Liver (tissue), 10 donors: ENCODE data around the gene TOGARAM2. TPM values are rescaled to one million over a fixed set of nuclear protein-coding genes. Genes with fewer than 3 reads are reported as not detected.

ENCODE experiments used
- DNase-seq: peaks from one replicate; pipeline ENCODE4 v3.0.0-alpha.2; 2017; ENCODE audit warnings: low spot score
- H3K27ac ChIP-seq, 2 donors: one replicate each; pipeline ENCODE4 v1.7.0; 2013; ENCODE audit warnings: inconsistent platforms in 2 of 2, low read length in 2 of 2, control low read depth in 1 of 2, low read depth in 1 of 2, mild to moderate bottlenecking in 1 of 2
- H3K27me3 ChIP-seq, 4 donors: one replicate each; pipeline versions ENCODE4 v1.6.1 to v1.7.0; 2013; ENCODE audit warnings: low read length in 3 of 4, inconsistent platforms in 1 of 4, mild to moderate bottlenecking in 1 of 4, moderate library complexity in 1 of 4; ENCODE audit not compliant: control insufficient read depth in 4 of 4, insufficient read depth in 4 of 4
- H3K36me3 ChIP-seq, 4 donors: one replicate each; pipeline versions ENCODE4 v1.6.1 to v1.7.0; 2013; ENCODE audit warnings: low read length in 3 of 4, mild to moderate bottlenecking in 3 of 4, low read depth in 1 of 4, moderate library complexity in 1 of 4; ENCODE audit not compliant: control insufficient read depth in 4 of 4, insufficient read depth in 3 of 4
- H3K4me1 ChIP-seq, 4 donors: one replicate each; pipeline versions ENCODE4 v1.6.1 to v1.7.0; 2013; ENCODE audit warnings: low read length in 3 of 4, mild to moderate bottlenecking in 3 of 4, moderate library complexity in 1 of 4; ENCODE audit not compliant: control insufficient read depth in 4 of 4, insufficient read depth in 4 of 4
- H3K4me3 ChIP-seq, 3 donors: one replicate each; pipeline versions ENCODE4 v1.6.1 to v1.7.0; 2013; ENCODE audit warnings: low read length in 3 of 3, control low read depth in 1 of 3, low read depth in 1 of 3, mild to moderate bottlenecking in 1 of 3
- H3K9ac ChIP-seq, 2 donors: one replicate each; pipeline ENCODE4 v1.7.0; 2013; ENCODE audit warnings: low read length in 2 of 2, mild to moderate bottlenecking in 2 of 2, moderate library complexity in 2 of 2, control low read depth in 1 of 2, low read depth in 1 of 2
- H3K9me3 ChIP-seq, 4 donors: one replicate each; pipeline versions ENCODE4 v1.6.1 to v1.7.0; 2013; ENCODE audit warnings: low read length in 3 of 4; ENCODE audit not compliant: control insufficient read depth in 4 of 4
- ATF3 ChIP-seq: IDR thresholded peaks from 2 replicates; pipeline ENCODE4 v1.6.1; 2016; ENCODE audit warnings: antibody characterized with exemption
- EGR1 ChIP-seq, 2 donors: IDR thresholded peaks; 2 replicates each; pipeline ENCODE4 v1.6.1; 2016 to 2018; ENCODE audit warnings: antibody characterized with exemption in 2 of 2, low read depth in 2 of 2
- FOXA1 ChIP-seq: IDR thresholded peaks from 2 replicates; pipeline ENCODE4 v1.6.1; 2016; ENCODE audit warnings: antibody characterized with exemption
- FOXA2 ChIP-seq: IDR thresholded peaks from 2 replicates; pipeline ENCODE4 v1.6.1; 2016; ENCODE audit warnings: antibody characterized with exemption
- GABPA ChIP-seq, 2 donors: IDR thresholded peaks in 1 of 2; conservative IDR thresholded peaks in 1 of 2; 2 replicates each; pipeline ENCODE4 v1.6.1; 2016; ENCODE audit warnings: antibody characterized with exemption in 2 of 2, mild to moderate bottlenecking in 1 of 2, moderate library complexity in 1 of 2
- HNF4G ChIP-seq: IDR thresholded peaks from 2 replicates; pipeline ENCODE4 v1.6.1; 2016; ENCODE audit warnings: antibody characterized with exemption
- JUND ChIP-seq, 2 donors: IDR thresholded peaks; 2 replicates each; pipeline ENCODE4 v1.6.1; 2016; ENCODE audit warnings: antibody characterized with exemption in 2 of 2
- MAX ChIP-seq: IDR thresholded peaks from 2 replicates; pipeline ENCODE4 v1.6.1; 2016; ENCODE audit warnings: antibody characterized with exemption
- NR2F2 ChIP-seq: IDR thresholded peaks from 2 replicates; pipeline ENCODE4 v1.6.1; 2016; ENCODE audit warnings: antibody characterized with exemption
- RAD21 ChIP-seq, 2 donors: IDR thresholded peaks; 2 replicates each; pipeline ENCODE4 v1.6.1; 2016; ENCODE audit warnings: antibody characterized with exemption in 2 of 2, mild to moderate bottlenecking in 2 of 2
- REST ChIP-seq: IDR thresholded peaks from 2 replicates; pipeline ENCODE4 v1.6.1; 2016; ENCODE audit warnings: antibody characterized with exemption, mild to moderate bottlenecking
- RXRA ChIP-seq, 2 donors: IDR thresholded peaks; 2 replicates each; pipeline ENCODE4 v1.6.1; 2017 to 2018; ENCODE audit warnings: antibody characterized with exemption in 2 of 2, mild to moderate bottlenecking in 1 of 2
- SP1 ChIP-seq: IDR thresholded peaks from 2 replicates; pipeline ENCODE4 v1.6.1; 2018; ENCODE audit warnings: antibody characterized with exemption, mild to moderate bottlenecking
- TAF1 ChIP-seq: conservative IDR thresholded peaks from 2 replicates; pipeline ENCODE4 v1.6.1; 2016; ENCODE audit warnings: antibody characterized with exemption, mild to moderate bottlenecking
- YY1 ChIP-seq: IDR thresholded peaks from 2 replicates; pipeline ENCODE4 v1.6.1; 2016; ENCODE audit warnings: antibody characterized with exemption, mild to moderate bottlenecking
- ZBTB33 ChIP-seq: IDR thresholded peaks from 2 replicates; pipeline ENCODE4 v1.6.1; 2016; ENCODE audit warnings: antibody characterized with exemption
- WGBS: extraction: QIAGEN DNeasy Blood & Tissue Kit; methylation state at CpG from one replicate; pipeline ENCODE4 v1.1.7; 2013; 5-methylcytosine and 5-hydroxymethylcytosine counted together
- polyA plus RNA-seq, 2 donors: library from polyadenylated mRNA; stranded (reverse) in 1 of 2; unstranded in 1 of 2; fragments of 200-250 nt in 1 of 2; fragments of >200 nt in 1 of 2; fragmentation: Nextera tagmentation in 1 of 2; extraction: Ambion mirVana in 1 of 2; gene quantifications; one replicate each; pipeline versions ENCODE4 v1.2.1 to v1.2.3, GENCODE V29; 2013 to 2015
- small RNA-seq: library from RNA; depleted of rRNA; stranded (forward); fragments of <200 nt; gene quantifications from one replicate; pipeline ENCODE3, GENCODE V24; 2014
- total RNA-seq, 2 donors: library from RNA; depleted of rRNA; stranded (reverse); fragments of >200 nt; gene quantifications; one replicate each; pipeline ENCODE4 v1.2.3, GENCODE V29; 2014
- TF ChIP-seq, protein P1 (sequence below): fragments of 150-350 bp; IDR thresholded peaks from 2 replicates; pipeline ENCODE4 v1.5.1; 2017; ENCODE audit warnings: improper control_type of control experiment, low read depth, low read length; ENCODE audit not compliant: missing input control
- donor health status: healthy.
- donor health status: healthy.
- donor health status: healthy.
- donor health status: healthy.
- donor health status: healthy.

The TOGARAM2 gene
- total and polyA plus RNA-seq, 4 donors, result 0.15 to 0.42 (median 0.19) TPM; not detected in 1

GRCh38 chr2:29100564-29100963, 119.5 kb downstream of the TOGARAM2 start:
- Histone ChIP-seq H3K27me3 (no peaks in the 10 kb centered on the region), H3K9ac (no peak overlapping the region), H3K27ac (no peak overlapping the region), H3K9me3 (no peaks in the 10 kb centered on the region), H3K36me3 (no peaks in the 10 kb centered on the region), H3K4me1 (no peaks in the 10 kb centered on the region), H3K4me3 (no peak overlapping the region)
- WGBS, result 87% methylated on average over 1 of the region's 1 CpG
- TF ChIP-seq ATF3, result no peak
- TF ChIP-seq REST, result no peak
- no peak for TF ChIP-seq EGR1 (IDR thresholded peaks at IDR 0.05; ENCODE audit: low read depth in 2 of 2)
- no peak for TF ChIP-seq ZBTB33
- TF ChIP-seq FOXA1, result no peak
- TF ChIP-seq TAF1, result no peak
- TF ChIP-seq YY1, result no peak
- no peak for TF ChIP-seq FOXA2
- no peak for TF ChIP-seq NR2F2
- no peak for TF ChIP-seq RXRA (IDR thresholded peaks at IDR 0.05)
- TF ChIP-seq, protein P1, sequence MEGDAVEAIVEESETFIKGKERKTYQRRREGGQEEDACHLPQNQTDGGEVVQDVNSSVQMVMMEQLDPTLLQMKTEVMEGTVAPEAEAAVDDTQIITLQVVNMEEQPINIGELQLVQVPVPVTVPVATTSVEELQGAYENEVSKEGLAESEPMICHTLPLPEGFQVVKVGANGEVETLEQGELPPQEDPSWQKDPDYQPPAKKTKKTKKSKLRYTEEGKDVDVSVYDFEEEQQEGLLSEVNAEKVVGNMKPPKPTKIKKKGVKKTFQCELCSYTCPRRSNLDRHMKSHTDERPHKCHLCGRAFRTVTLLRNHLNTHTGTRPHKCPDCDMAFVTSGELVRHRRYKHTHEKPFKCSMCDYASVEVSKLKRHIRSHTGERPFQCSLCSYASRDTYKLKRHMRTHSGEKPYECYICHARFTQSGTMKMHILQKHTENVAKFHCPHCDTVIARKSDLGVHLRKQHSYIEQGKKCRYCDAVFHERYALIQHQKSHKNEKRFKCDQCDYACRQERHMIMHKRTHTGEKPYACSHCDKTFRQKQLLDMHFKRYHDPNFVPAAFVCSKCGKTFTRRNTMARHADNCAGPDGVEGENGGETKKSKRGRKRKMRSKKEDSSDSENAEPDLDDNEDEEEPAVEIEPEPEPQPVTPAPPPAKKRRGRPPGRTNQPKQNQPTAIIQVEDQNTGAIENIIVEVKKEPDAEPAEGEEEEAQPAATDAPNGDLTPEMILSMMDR, result no peak
- no peak for TF ChIP-seq RAD21 (IDR thresholded peaks at IDR 0.05)
- no peak for TF ChIP-seq JUND (IDR thresholded peaks at IDR 0.05)
- no peak for TF ChIP-seq MAX
- TF ChIP-seq GABPA (IDR thresholded peaks at IDR 0.05 in 1 of 2, conservative IDR thresholded peaks at IDR 0.05 in 1 of 2), result no peak
- no peak for TF ChIP-seq HNF4G
- no peak for TF ChIP-seq SP1
- DNase-seq, result no peak

Small RNAs within 50 kb of the gene (small RNA-seq; reads per million reads assigned to genes)
- not detected for gene RF00019

Other genes starting within 250 kb of the TOGARAM2 start
- 10 to 100 TPM; 65.3 to 75.4 TPM for gene PPP1CB, start 229.5 kb upstream of the TOGARAM2 start, total RNA-seq
- 10 to 100 TPM; 26.2 to 33.3 TPM for gene PPP1CB, start 229.5 kb upstream of the TOGARAM2 start, polyA plus RNA-seq
- gene SPDYA, start 170.5 kb upstream of the TOGARAM2 start, total RNA-seq, result under 1 TPM; 0.14 to 0.67 TPM
- under 1 TPM in 1 of 2 donors, not detected in 1; 0.49 TPM for gene SPDYA, start 170.5 kb upstream of the TOGARAM2 start, polyA plus RNA-seq
- 1 to 10 TPM; 9.5 to 10.0 TPM for gene TRMT61B, start 111.0 kb upstream of the TOGARAM2 start, total RNA-seq
- gene TRMT61B, start 111.0 kb upstream of the TOGARAM2 start, polyA plus RNA-seq, result 10 to 100 TPM in 1 of 2 donors, 1 to 10 TPM in 1; 7.6 to 10.6 TPM
- gene WDR43, start 86.6 kb upstream of the TOGARAM2 start, total RNA-seq, result 10 to 100 TPM; 22.6 to 43.1 TPM
- gene WDR43, start 86.6 kb upstream of the TOGARAM2 start, polyA plus RNA-seq, result 10 to 100 TPM; 11.1 to 12.4 TPM
- gene PCARE, start 93.2 kb downstream of the TOGARAM2 start, total RNA-seq, result not detected
- gene PCARE, start 93.2 kb downstream of the TOGARAM2 start, polyA plus RNA-seq, result not detected
- 1 to 10 TPM; 3.7 to 6.7 TPM for gene CLIP4, start 134.1 kb downstream of the TOGARAM2 start, total RNA-seq
- 1 to 10 TPM; 1.3 to 2.7 TPM for gene CLIP4, start 134.1 kb downstream of the TOGARAM2 start, polyA plus RNA-seq